A673 (cell line): ENCODE measurements around the gene KRT27. TPM values are rescaled to one million over a fixed set of nuclear protein-coding genes. Genes with fewer than 3 reads are reported as not detected.
"Not testable (repeated sequence)": the region's sequence is repeated elsewhere in the genome, so short reads cannot be mapped to it uniquely, and the experiment has no call there.

Experiments
- BruUV-seq: library from RNA; stranded (reverse); fragments of 400-500 nt; replicated peaks from 2 replicates; lab custom pipeline; 2021; lab: Mats Ljungman, UMichigan
- CTCF ChIA-PET: fragments of 300-600 bp; sonication (Branson Sonifier 250); formaldehyde crosslinking; loops from one replicate; lab custom pipeline; 2022; ENCODE audit warnings: antibody characterized with exemption; lab: Charles Lee
- POLR2A ChIA-PET: fragments of 300-600 bp; sonication (Branson Sonifier 250); formaldehyde crosslinking; loops from one replicate; lab custom pipeline; 2022; ENCODE audit warnings: antibody characterized with exemption; ENCODE audit not compliant: low non-redundant PET; lab: Charles Lee
- DNase-seq: peaks from one replicate; pipeline ENCODE4 v3.0.0-alpha.2; 2015; ENCODE audit warnings: low spot score
- H3K27ac ChIP-seq: fragments of 200-600 bp; sonication (generic); 2 replicates; pipeline ENCODE4 v1.5.1; 2016; ENCODE audit warnings: mixed run types, low read depth, mild to moderate bottlenecking, mixed read lengths, antibody characterized with exemption, low read length; ENCODE audit not compliant: poor library complexity, severe bottlenecking
- H3K27me3 ChIP-seq: fragments of 200-600 bp; sonication (generic); replicated peaks from 2 replicates; pipeline ENCODE4 v1.6.1; 2017; ENCODE audit warnings: mixed run types, low read depth, mild to moderate bottlenecking, mixed read lengths, antibody characterized with exemption, low read length; ENCODE audit not compliant: insufficient read depth, poor library complexity
- H3K36me3 ChIP-seq: fragments of 200-600 bp; sonication (generic); 2 replicates; pipeline ENCODE4 v1.6.1; 2016; ENCODE audit warnings: mixed run types, mild to moderate bottlenecking, mixed read lengths, antibody characterized with exemption, low read length; ENCODE audit not compliant: insufficient read depth, poor library complexity, severe bottlenecking
- H3K4me1 ChIP-seq: fragments of 200-600 bp; sonication (generic); 2 replicates; pipeline ENCODE4 v1.6.1; 2017; ENCODE audit warnings: mixed run types, mild to moderate bottlenecking, mixed read lengths, antibody characterized with exemption, low read length; ENCODE audit not compliant: insufficient read depth, poor library complexity, severe bottlenecking
- H3K4me3 ChIP-seq: fragments of 200-600 bp; sonication (generic); 2 replicates; pipeline ENCODE4 v1.5.1; 2016; ENCODE audit warnings: low read depth, mixed run types, mild to moderate bottlenecking, mixed read lengths, low read length; ENCODE audit not compliant: poor library complexity, severe bottlenecking
- H3K9me3 ChIP-seq: fragments of 200-600 bp; sonication (generic); 2 replicates; pipeline ENCODE4 v1.6.1; 2016; ENCODE audit warnings: mixed run types, low read depth, mild to moderate bottlenecking, mixed read lengths, antibody characterized with exemption, low read length; ENCODE audit not compliant: poor library complexity, severe bottlenecking
- CTCF ChIP-seq: fragments of 300-800, 200-600 bp; sonication (generic); conservative IDR thresholded peaks from 2 replicates; pipeline ENCODE4 v1.5.1; 2017; ENCODE audit warnings: low read depth, mild to moderate bottlenecking, antibody characterized with exemption, low read length, moderate library complexity, mixed read lengths
- EZH2 ChIP-seq: fragments of 200-600 bp; sonication (generic); IDR thresholded peaks from 2 replicates; pipeline ENCODE4 v1.6.1; 2017; ENCODE audit warnings: borderline replicate concordance, low read depth, mild to moderate bottlenecking, mixed read lengths, antibody characterized with exemption, low read length; ENCODE audit not compliant: poor library complexity, severe bottlenecking
- intact Hi-C: fragments of 100-400 bp; cut with micrococcal nuclease; formaldehyde crosslinking; loops from one replicate; pipeline ENCODE4 v1.10.0; 2022; ENCODE audit not compliant: unreplicated experiment
- total RNA-seq: library from RNA; stranded (reverse); gene quantifications from 2 replicates; pipeline ENCODE4 v1.2.3, GENCODE V29; 2021

KRT27 gene
- total RNA-seq, 1 experiment from 2014 or later, result not detected

DNA sequence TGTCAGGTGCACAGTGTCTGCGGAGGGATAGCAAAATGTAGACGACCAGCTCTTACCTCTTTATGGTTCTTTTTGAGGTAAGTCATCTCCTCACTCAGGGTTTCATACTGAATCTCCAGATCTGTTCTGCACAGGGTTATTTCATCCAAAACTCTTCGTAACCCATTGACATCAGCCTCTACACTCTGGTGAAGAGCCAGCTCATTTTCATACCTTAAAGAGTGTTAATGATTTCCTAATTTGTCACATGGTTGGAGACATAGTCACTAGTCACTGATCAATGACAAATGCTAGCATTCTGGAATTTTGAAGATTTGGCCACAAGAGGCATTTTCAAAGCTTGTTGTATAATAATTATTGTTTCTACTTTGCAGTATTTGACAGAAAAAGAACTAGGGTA, 28.5 kb downstream of the KRT27 start:
- Histone ChIP-seq H3K27ac (no peak overlapping the region), H3K4me3 (no peak overlapping the region), H3K27me3 (no peaks in the 10 kb centered on the region), H3K4me1 (peaks cover 13% of the 10 kb centered on the region), H3K9me3 (no peaks in the 10 kb centered on the region), H3K36me3 (no peaks in the 10 kb centered on the region)
- TF ChIP-seq EZH2, result no peak
- no peak for TF ChIP-seq CTCF
- ChIA-PET POLR2A (no interaction called here), CTCF (no interaction called here)
- no peak for DNase-seq
- intact Hi-C loops, result no loop called here
- no TSS peak for BruUV-seq

GRCh38 chr17:40751065-40751464, 31.3 kb downstream of the KRT27 start:
- DNase-seq, result no peak
- BruUV-seq, result no TSS peak
- intact Hi-C loops, result no loop called here
- POLR2A ChIA-PET, result no interaction called here
- no peak overlapping the region for H3K4me3 ChIP-seq
- peaks cover 13% of the 10 kb centered on the region for H3K4me1 ChIP-seq
- no peaks in the 10 kb centered on the region for H3K27me3 ChIP-seq
- H3K27ac ChIP-seq, result peak overlapping the region; percentile 16
- H3K9me3 ChIP-seq, result no peaks in the 10 kb centered on the region
- CTCF ChIA-PET, result no interaction called here
- no peak for TF ChIP-seq EZH2
- TF ChIP-seq CTCF, result no peak
- no peaks in the 10 kb centered on the region for H3K36me3 ChIP-seq

DNA sequence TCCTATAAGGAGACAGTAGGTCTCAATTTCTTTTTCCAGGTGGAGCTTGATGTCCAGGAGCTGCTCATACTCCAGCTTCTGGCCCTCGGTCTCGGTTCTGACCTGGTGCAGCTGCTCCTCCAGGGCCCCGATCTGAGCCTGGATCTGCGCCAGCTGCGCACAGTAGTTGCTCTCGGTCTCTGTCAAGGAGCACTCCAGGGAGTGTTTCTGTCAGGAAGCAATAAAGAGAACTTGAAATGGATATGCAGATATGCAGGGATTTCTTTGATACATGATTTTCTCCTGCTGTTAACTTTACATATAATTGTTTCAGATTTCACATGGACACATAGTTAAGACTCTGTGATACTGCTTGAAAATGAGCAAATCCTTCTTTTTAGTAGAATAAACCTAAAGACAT, 32.0 kb downstream of the KRT27 start:
- peak; percentile 63 for DNase-seq
- TF ChIP-seq EZH2 (no peak), CTCF (no peak)
- H3K27me3 ChIP-seq, result no peaks in the 10 kb centered on the region
- H3K4me3 ChIP-seq, result no peak overlapping the region
- ChIA-PET POLR2A (no interaction called here), CTCF (interaction anchor here (0.6 kb wide), 1 partner anchor 713 kb away, joined by 3 read pairs; no protein-coding TSS in a partner anchor)
- H3K9me3 ChIP-seq, result no peaks in the 10 kb centered on the region
- no TSS peak for BruUV-seq
- H3K4me1 ChIP-seq, result peaks cover 13% of the 10 kb centered on the region
- H3K27ac ChIP-seq, result peak overlapping the region; percentile 16
- H3K36me3 ChIP-seq, result no peaks in the 10 kb centered on the region
- intact Hi-C loops, result no loop called here

DNA sequence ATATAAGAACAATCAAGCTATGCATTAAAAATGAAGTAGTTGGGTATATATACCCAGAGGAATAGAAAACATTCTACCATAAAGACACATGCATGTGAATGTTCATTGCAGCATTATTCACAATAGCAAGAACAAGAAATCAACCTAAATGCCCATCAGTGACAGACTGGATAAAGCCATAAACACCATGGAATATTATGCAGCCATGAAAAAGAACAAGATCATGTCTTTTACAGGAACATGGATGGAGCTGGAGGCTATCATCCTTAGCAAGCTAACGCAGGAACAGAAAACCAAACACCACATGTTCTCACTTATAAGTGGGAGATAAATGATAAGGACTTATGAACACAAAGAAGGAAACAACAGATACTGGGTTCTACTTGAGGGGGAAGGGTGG, 33.7 kb downstream of the KRT27 start:
- H3K4me1 ChIP-seq, result peaks cover 13% of the 10 kb centered on the region
- BruUV-seq, H3K9me3 ChIP-seq, DNase-seq, H3K27me3 ChIP-seq, H3K36me3 ChIP-seq, intact Hi-C loops, H3K27ac ChIP-seq, CTCF ChIA-PET, H3K4me3 ChIP-seq, POLR2A ChIA-PET: not testable (repeated sequence)
